SU-DHL-6 (cell line): ENCODE results near the gene GPN2.

ENCODE experiments used
- EZH2phosphoT487 ChIP-seq: fragments of 200-600 bp; sonication (generic), shearing (Covaris generic); conservative IDR thresholded peaks from 2 replicates; pipeline ENCODE4 v1.6.1; 2018; ENCODE audit warnings: mild to moderate bottlenecking, antibody characterized with exemption, low read length, moderate library complexity, mixed read lengths
- TF ChIP-seq, protein P1 (sequence below): fragments of 200-600 bp; sonication (generic); IDR thresholded peaks from one replicate; pipeline ENCODE4 v1.5.1; 2017; ENCODE audit warnings: antibody characterized with exemption, mild to moderate bottlenecking, low read length, moderate library complexity; ENCODE audit not compliant: insufficient read depth, poor library complexity, severe bottlenecking

DNA sequence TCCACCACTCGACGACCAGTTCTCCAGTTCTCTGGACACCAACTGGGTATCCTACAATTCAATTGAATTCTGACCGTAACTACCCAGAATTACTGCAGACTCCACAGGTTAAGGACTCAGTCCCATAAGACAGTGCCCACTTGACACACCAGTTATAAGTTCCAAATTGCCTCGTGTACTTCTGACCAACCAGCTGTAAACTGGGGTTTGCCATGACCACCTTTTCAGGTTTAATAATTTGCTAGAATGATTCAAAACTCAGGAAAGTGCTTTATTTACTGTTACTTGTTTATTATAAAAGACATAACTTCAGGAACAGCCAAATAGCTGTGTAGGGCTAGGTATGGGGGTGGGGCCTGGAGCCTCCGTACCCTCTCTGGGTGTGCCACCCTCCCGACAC, 46.7 kb upstream of the GPN2 start:
- TF ChIP-seq, protein P1, sequence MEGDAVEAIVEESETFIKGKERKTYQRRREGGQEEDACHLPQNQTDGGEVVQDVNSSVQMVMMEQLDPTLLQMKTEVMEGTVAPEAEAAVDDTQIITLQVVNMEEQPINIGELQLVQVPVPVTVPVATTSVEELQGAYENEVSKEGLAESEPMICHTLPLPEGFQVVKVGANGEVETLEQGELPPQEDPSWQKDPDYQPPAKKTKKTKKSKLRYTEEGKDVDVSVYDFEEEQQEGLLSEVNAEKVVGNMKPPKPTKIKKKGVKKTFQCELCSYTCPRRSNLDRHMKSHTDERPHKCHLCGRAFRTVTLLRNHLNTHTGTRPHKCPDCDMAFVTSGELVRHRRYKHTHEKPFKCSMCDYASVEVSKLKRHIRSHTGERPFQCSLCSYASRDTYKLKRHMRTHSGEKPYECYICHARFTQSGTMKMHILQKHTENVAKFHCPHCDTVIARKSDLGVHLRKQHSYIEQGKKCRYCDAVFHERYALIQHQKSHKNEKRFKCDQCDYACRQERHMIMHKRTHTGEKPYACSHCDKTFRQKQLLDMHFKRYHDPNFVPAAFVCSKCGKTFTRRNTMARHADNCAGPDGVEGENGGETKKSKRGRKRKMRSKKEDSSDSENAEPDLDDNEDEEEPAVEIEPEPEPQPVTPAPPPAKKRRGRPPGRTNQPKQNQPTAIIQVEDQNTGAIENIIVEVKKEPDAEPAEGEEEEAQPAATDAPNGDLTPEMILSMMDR, result no peak
- no peak for TF ChIP-seq EZH2phosphoT487
